ENCODE data around the gene NLRC4. TPM values are rescaled to one million over a fixed set of nuclear protein-coding genes. Genes with fewer than 3 reads are reported as not detected.
"Not testable (repeated sequence)": the region's sequence is repeated elsewhere in the genome, so short reads cannot be mapped to it uniquely, and the experiment has no call there.

Gene NLRC4
- total and polyA plus RNA-seq, 2 experiments from 2014 or later = 0.13 to 0.21 TPM

DNA sequence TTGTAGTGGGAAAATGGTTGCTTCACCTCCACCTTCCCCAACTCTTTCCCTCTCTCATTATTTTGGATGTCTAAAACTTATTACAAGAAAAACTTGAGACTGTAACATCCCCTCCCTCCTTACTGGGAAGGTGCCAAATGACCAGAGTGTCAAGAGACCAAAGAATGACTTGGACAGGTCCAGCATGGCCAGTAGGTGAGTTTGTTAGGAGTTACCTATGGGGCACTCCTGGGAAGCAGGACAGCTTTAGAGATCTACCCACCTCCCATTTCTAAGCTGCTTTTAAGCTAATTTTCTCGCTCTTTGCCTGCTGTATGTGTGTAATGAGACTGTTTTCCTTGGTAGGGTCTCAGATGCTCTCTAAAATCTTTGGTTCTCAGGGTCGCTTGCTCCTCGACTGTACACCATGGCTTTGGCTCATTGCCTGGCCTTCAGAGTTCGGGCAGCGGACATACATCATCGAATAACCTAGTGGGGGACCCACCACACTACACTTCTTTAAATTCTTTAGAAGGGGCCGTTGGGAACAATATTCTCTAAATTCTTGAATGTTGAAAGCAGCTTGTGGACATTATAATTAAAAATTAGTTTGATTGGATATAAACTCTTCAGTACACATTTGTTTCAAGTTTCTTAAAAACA lies 53.8 kb downstream of the NLRC4 start:
- Histone ChIP-seq H3K9me2 (replicated peaks; ENCODE audit: insufficient read depth) (no peaks in the 10 kb centered on the region), H3K4me2 (no peak overlapping the region), H3K9me3 (ENCODE audit: low read depth) (no peaks in the 10 kb centered on the region), H4K20me1 (ENCODE audit: insufficient read depth, poor library complexity, severe bottlenecking) (no peaks in the 10 kb centered on the region), H2AFZ (no peak overlapping the region), H3K36me3 (replicated peaks; ENCODE audit: insufficient read depth, low read depth) (no peaks in the 10 kb centered on the region), H3K4me3 (no peak overlapping the region), H3K27me3 (no peaks in the 10 kb centered on the region), H3K4me1 (ENCODE audit: insufficient read depth) (no peaks in the 10 kb centered on the region), H3K27ac (no peak overlapping the region), H3K79me2 (no peaks in the 10 kb centered on the region)
- 93% methylated on average over 7 of the region's 7 CpGs for WGBS (ENCODE audit: low lambda C conversion rate, missing lambda C conversion rate)
- TF ChIP-seq EZH2 (IDR thresholded peaks at IDR 0.05; ENCODE audit: borderline replicate concordance) = no peak
- TF ChIP-seq EZH2phosphoT487 (IDR thresholded peaks at IDR 0.05; ENCODE audit: low read depth, severe bottlenecking, unreplicated experiment) = no peak
- TF ChIP-seq CTCF (IDR thresholded peaks at IDR 0.05; ENCODE audit: poor library complexity) = no peak
- DNase-seq (ENCODE audit: low spot score) = no peak

DNA sequence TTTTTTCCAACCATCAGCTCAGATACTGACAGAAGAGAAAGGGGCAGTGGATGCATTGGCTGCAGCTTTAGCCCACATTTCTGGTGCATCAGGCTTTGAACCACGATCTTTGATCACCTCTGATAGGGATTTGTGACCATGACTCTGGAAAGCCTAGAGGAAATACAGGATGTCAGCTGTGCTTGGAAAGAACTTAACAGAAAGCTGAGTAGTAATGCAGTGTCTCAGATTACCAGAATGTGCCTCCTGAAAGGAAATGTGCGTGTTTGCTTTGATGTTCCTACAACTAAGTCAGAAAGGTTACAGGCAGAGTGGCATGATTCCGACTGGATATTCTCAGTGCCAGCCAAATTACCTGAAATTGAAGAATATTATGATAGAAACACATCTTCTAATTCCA lies 61.3 kb downstream of the NLRC4 start:
- H2AFZ ChIP-seq; H3K9me2 ChIP-seq (replicated peaks; ENCODE audit: insufficient read depth); H3K4me2 ChIP-seq; H3K4me1 ChIP-seq (ENCODE audit: insufficient read depth); H3K79me2 ChIP-seq; H3K4me3 ChIP-seq; DNase-seq (ENCODE audit: low spot score); H4K20me1 ChIP-seq (ENCODE audit: insufficient read depth, poor library complexity, severe bottlenecking); H3K27ac ChIP-seq; H3K9me3 ChIP-seq (ENCODE audit: low read depth); H3K36me3 ChIP-seq (replicated peaks; ENCODE audit: insufficient read depth, low read depth); H3K27me3 ChIP-seq: not testable (repeated sequence)
- WGBS (ENCODE audit: low lambda C conversion rate, missing lambda C conversion rate) = 81% methylated on average over 3 of the region's 3 CpGs

DNA sequence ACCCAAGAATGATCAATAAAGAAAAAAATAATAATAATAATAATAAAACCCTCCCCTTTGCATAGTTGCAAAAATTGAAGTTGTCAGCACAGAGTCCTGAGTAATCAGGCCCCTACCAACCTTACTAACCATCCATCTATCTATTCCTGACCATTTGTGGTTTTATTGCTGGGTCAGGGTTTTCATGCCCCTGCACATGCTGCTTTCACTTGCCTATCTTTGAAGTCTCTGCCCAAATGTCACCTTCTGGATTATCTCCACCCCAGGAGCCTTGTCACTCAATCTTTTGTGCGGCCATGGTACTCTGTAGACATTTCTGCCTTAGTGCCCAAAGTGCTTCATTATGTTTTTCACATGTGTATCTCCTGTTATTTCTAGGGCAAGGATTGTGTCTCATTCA lies 63.9 kb downstream of the NLRC4 start:
- TF ChIP-seq CTCF (IDR thresholded peaks at IDR 0.05; ENCODE audit: poor library complexity) (no peak), EZH2 (IDR thresholded peaks at IDR 0.05; ENCODE audit: borderline replicate concordance) (no peak), EZH2phosphoT487 (IDR thresholded peaks at IDR 0.05; ENCODE audit: low read depth, severe bottlenecking, unreplicated experiment) (no peak)
- H3K9me2 ChIP-seq (replicated peaks; ENCODE audit: insufficient read depth) = no peaks in the 10 kb centered on the region
- no peaks in the 10 kb centered on the region for H3K9me3 ChIP-seq (ENCODE audit: low read depth)
- H3K27me3 ChIP-seq = no peaks in the 10 kb centered on the region
- no peak overlapping the region for H3K4me3 ChIP-seq
- H3K27ac ChIP-seq = no peak overlapping the region
- no peaks in the 10 kb centered on the region for H3K4me1 ChIP-seq (ENCODE audit: insufficient read depth)
- no peak overlapping the region for H3K4me2 ChIP-seq
- 100% methylated on average over 1 of the region's 1 CpG for WGBS (ENCODE audit: low lambda C conversion rate, missing lambda C conversion rate)
- no peak overlapping the region for H2AFZ ChIP-seq
- no peak for DNase-seq (ENCODE audit: low spot score)
- H4K20me1 ChIP-seq (ENCODE audit: insufficient read depth, poor library complexity, severe bottlenecking) = no peaks in the 10 kb centered on the region
- no peaks in the 10 kb centered on the region for H3K79me2 ChIP-seq
- no peaks in the 10 kb centered on the region for H3K36me3 ChIP-seq (replicated peaks; ENCODE audit: insufficient read depth, low read depth)

GRCh38 chr2:32192418-32192817 lies 72.3 kb downstream of the NLRC4 start:
- Histone ChIP-seq H3K27me3 (no peaks in the 10 kb centered on the region), H2AFZ (no peak overlapping the region), H3K27ac (no peak overlapping the region), H4K20me1 (ENCODE audit: insufficient read depth, poor library complexity, severe bottlenecking) (no peaks in the 10 kb centered on the region), H3K9me2 (replicated peaks; ENCODE audit: insufficient read depth) (no peaks in the 10 kb centered on the region), H3K36me3 (replicated peaks; ENCODE audit: insufficient read depth, low read depth) (no peaks in the 10 kb centered on the region), H3K4me3 (no peak overlapping the region), H3K79me2 (no peaks in the 10 kb centered on the region), H3K9me3 (ENCODE audit: low read depth) (no peaks in the 10 kb centered on the region), H3K4me1 (ENCODE audit: insufficient read depth) (no peaks in the 10 kb centered on the region), H3K4me2 (no peak overlapping the region)
- TF ChIP-seq CTCF (IDR thresholded peaks at IDR 0.05; ENCODE audit: poor library complexity) (no peak), EZH2phosphoT487 (IDR thresholded peaks at IDR 0.05; ENCODE audit: low read depth, severe bottlenecking, unreplicated experiment) (no peak), EZH2 (IDR thresholded peaks at IDR 0.05; ENCODE audit: borderline replicate concordance) (no peak)
- WGBS (ENCODE audit: low lambda C conversion rate, missing lambda C conversion rate) = 97% methylated on average over 1 of the region's 1 CpG
- DNase-seq (ENCODE audit: low spot score) = no peak

Data from hepatocyte (in vitro differentiated cells).